ENCODE data around the gene ATG14. TPM values are rescaled to one million over a fixed set of nuclear protein-coding genes. Genes with fewer than 3 reads are reported as not detected.

The ATG14 gene
- total RNA-seq, 2 donors from 2014 or later, result 6.7 to 11.1 TPM

DNA sequence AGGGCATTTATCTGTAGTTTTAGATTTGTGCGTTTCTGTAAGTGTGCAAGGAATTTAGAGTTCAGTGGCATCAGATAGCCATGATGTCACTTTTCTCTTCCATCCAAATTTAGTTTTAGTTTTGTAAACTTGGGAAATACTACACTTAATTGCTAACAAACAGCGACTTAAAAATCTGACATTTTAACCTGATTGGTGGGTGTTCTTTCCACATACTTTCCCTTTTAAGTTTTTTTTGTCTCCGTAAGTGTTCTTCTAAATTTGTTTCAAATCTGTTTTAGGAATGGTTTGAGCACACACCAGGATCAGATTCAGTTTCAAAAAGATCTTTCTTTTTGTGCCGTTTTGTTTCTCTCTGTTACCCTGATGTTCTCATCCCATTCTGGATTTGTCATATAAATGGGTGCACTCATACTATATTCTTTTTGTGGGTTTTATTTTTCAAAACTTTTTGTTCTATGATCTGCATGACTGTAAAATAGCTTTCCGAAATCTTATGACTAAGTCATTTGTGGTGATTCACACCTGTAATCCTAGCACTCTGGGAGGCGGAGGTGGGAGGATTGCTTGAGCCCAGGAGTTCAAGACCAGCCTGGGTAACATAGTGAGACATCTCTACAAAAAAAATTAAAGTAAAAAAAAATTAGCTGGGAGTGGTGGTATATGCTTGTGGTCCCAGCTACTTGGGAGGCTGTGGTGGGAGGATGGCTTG, 81.5 kb downstream of the ATG14 start:
- TF ChIP-seq, protein P1, sequence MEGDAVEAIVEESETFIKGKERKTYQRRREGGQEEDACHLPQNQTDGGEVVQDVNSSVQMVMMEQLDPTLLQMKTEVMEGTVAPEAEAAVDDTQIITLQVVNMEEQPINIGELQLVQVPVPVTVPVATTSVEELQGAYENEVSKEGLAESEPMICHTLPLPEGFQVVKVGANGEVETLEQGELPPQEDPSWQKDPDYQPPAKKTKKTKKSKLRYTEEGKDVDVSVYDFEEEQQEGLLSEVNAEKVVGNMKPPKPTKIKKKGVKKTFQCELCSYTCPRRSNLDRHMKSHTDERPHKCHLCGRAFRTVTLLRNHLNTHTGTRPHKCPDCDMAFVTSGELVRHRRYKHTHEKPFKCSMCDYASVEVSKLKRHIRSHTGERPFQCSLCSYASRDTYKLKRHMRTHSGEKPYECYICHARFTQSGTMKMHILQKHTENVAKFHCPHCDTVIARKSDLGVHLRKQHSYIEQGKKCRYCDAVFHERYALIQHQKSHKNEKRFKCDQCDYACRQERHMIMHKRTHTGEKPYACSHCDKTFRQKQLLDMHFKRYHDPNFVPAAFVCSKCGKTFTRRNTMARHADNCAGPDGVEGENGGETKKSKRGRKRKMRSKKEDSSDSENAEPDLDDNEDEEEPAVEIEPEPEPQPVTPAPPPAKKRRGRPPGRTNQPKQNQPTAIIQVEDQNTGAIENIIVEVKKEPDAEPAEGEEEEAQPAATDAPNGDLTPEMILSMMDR (IDR thresholded peaks at IDR 0.05), result no peak
- no peak for DNase-seq (ENCODE audit: low spot score)
- Histone ChIP-seq H3K36me3 (no peaks in the 10 kb centered on the region), H3K9me3 (no peaks in the 10 kb centered on the region), H3K27ac (no peak overlapping the region), H3K4me3 (no peak overlapping the region), H3K27me3 (no peaks in the 10 kb centered on the region), H3K4me1 (peaks cover 0 to 38% of the 10 kb centered on the region in 2 donors)

GRCh38 chr14:55328317-55328716, 83.3 kb downstream of the ATG14 start:
- DNase-seq (ENCODE audit: low spot score), result no peak
- Histone ChIP-seq H3K4me1 (peaks cover 0 to 30% of the 10 kb centered on the region in 2 donors), H3K27ac (no peak overlapping the region), H3K36me3 (no peaks in the 10 kb centered on the region), H3K27me3 (no peaks in the 10 kb centered on the region), H3K9me3 (no peaks in the 10 kb centered on the region), H3K4me3 (no peak overlapping the region)
- TF ChIP-seq, protein P1 (IDR thresholded peaks at IDR 0.05), result no peak

- Histone ChIP-seq H3K9me3 (no peaks in the 10 kb centered on the region), H3K36me3 (no peaks in the 10 kb centered on the region), H3K4me1 (peaks cover 0 to 23% of the 10 kb centered on the region in 2 donors), H3K27ac (no peak overlapping the region), H3K27me3 (no peaks in the 10 kb centered on the region), H3K4me3 (no peak overlapping the region)
- DNase-seq (ENCODE audit: low spot score), result no peak
- TF ChIP-seq, protein P1 (IDR thresholded peaks at IDR 0.05), result no peak
These were observed 84.5 kb downstream of the ATG14 start for GRCh38 chr14:55327179-55327578.

- H3K36me3 ChIP-seq, result no peaks in the 10 kb centered on the region
- no peaks in the 10 kb centered on the region for H3K9me3 ChIP-seq
- no peak for DNase-seq (ENCODE audit: low spot score)
- no peak overlapping the region for H3K4me3 ChIP-seq
- H3K27ac ChIP-seq, result no peak overlapping the region
- H3K27me3 ChIP-seq, result no peaks in the 10 kb centered on the region
- TF ChIP-seq, protein P1 (IDR thresholded peaks at IDR 0.05), result no peak
- H3K4me1 ChIP-seq, result peaks cover 0 to 13% of the 10 kb centered on the region in 2 donors
These were observed 86.8 kb downstream of the ATG14 start for GRCh38 chr14:55324812-55325211.

DNA sequence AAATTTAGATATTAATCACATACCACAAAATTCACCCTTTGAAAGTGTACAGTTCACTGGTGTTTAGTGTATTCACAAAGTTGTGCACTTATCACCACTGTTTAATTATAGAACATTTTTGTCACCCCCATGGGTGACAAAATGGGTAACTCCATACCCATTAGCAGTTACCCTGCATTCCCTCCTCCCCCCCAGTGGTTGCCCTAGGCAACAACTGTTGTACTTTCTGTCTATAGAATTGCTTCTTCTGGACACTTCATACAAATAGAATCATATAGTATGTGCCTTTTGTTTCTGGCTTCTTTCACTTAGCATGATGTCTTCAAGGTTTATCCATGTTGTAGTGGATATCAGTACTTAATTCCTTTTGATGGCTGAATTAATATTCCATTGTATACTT, 87.7 kb downstream of the ATG14 start:
- no peak overlapping the region for H3K4me3 ChIP-seq

More for the DNA sequence above, 87.7 kb downstream of the ATG14 start:
- peaks cover 0 to 7% of the 10 kb centered on the region in 2 donors for H3K4me1 ChIP-seq
- H3K36me3 ChIP-seq, result no peaks in the 10 kb centered on the region
- no peaks in the 10 kb centered on the region for H3K27me3 ChIP-seq
- H3K27ac ChIP-seq, result no peak overlapping the region
- DNase-seq (ENCODE audit: low spot score), result no peak
- TF ChIP-seq, protein P1 (IDR thresholded peaks at IDR 0.05), result no peak
- H3K9me3 ChIP-seq, result no peaks in the 10 kb centered on the region

Measured in right atrium auricular region (tissue), 2 donors.